GM12891 (cell line): Measurements from ENCODE around the gene PGD.

ENCODE experiments used
- PAX5 ChIP-seq: IDR thresholded peaks from 2 replicates; pipeline ENCODE4 v1.6.1; 2011; ENCODE audit warnings: low read length, moderate library complexity, mild to moderate bottlenecking; ENCODE audit not compliant: insufficient read depth, severe bottlenecking
- POLR2A ChIP-seq: IDR thresholded peaks from 2 replicates; pipeline ENCODE4 v1.6.1; 2011; ENCODE audit warnings: low read depth, low read length, control low read depth
- POLR2AphosphoS5 ChIP-seq: IDR thresholded peaks from 2 replicates; pipeline ENCODE4 v1.6.1; 2011; ENCODE audit warnings: low read depth, low read length, control low read depth
- POU2F2 ChIP-seq: IDR thresholded peaks from 2 replicates; pipeline ENCODE4 v1.6.1; 2011; ENCODE audit warnings: low read depth, mild to moderate bottlenecking, control low read depth, low read length, moderate library complexity
- SPI1 ChIP-seq: IDR thresholded peaks from 2 replicates; pipeline ENCODE4 v1.6.1; 2011; ENCODE audit warnings: low read depth, low read length, control low read depth
- TAF1 ChIP-seq: IDR thresholded peaks from 2 replicates; pipeline ENCODE4 v1.6.1; 2011; ENCODE audit warnings: low read depth, low read length, control low read depth

DNA sequence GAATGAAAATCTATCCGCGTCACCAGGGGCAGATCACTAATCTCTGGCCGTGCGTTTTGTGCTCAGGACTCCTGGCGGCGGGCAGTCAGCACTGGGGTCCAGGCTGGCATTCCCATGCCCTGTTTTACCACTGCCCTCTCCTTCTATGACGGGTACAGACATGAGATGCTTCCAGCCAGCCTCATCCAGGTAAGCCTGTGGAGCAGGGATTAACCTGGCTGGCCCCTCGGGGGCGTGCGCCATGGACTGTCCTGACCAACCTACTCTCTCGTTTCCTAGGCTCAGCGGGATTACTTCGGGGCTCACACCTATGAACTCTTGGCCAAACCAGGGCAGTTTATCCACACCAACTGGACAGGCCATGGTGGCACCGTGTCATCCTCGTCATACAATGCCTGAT lies 20.5 kb downstream of the PGD start:
- TF ChIP-seq POLR2A: no peak
- TF ChIP-seq TAF1: no peak
- TF ChIP-seq POLR2AphosphoS5: no peak
- TF ChIP-seq SPI1: no peak
- TF ChIP-seq POU2F2: no peak
- no peak for TF ChIP-seq PAX5
